Neural progenitor cell (in vitro differentiated cells): Measurements from ENCODE around the gene CLEC1A. TPM values are rescaled to one million over a fixed set of nuclear protein-coding genes. Genes with fewer than 3 reads are reported as not detected.

Experiments
- DNase-seq: peaks from one replicate; pipeline ENCODE4 v3.0.0-alpha.2; 2016; ENCODE audit warnings: low spot score
- H2AFZ ChIP-seq: fragments of 200-600 bp; sonication (generic); replicated peaks from 2 replicates; pipeline ENCODE4 v1.6.1; 2016; ENCODE audit warnings: antibody characterized with exemption
- H3F3A ChIP-seq: fragments of 200-600 bp; sonication (generic); 2 replicates; pipeline ENCODE4 v1.6.1; 2016; ENCODE audit warnings: antibody characterized with exemption, low read depth
- H3K27ac ChIP-seq: fragments of 200-600 bp; sonication (generic); 2 replicates; pipeline ENCODE4 v1.5.1; 2016; ENCODE audit warnings: mild to moderate bottlenecking
- H3K27me3 ChIP-seq: fragments of 200-600 bp; sonication (generic); 2 replicates; pipeline ENCODE4 v1.6.1; 2016; ENCODE audit warnings: mild to moderate bottlenecking, moderate library complexity
- H3K36me3 ChIP-seq: fragments of 200-600 bp; sonication (generic); 2 replicates; pipeline ENCODE4 v1.5.1; 2016
- H3K4me1 ChIP-seq: fragments of 200-600 bp; sonication (generic); 2 replicates; pipeline ENCODE4 v1.6.1; 2016; ENCODE audit warnings: mixed run types
- H3K4me2 ChIP-seq: fragments of 200-600 bp; sonication (generic); 2 replicates; pipeline ENCODE4 v1.6.1; 2016
- H3K4me3 ChIP-seq: fragments of 200-600 bp; sonication (generic); 2 replicates; pipeline ENCODE4 v1.5.1; 2016
- H3K79me2 ChIP-seq: fragments of 200-600 bp; sonication (generic); 2 replicates; pipeline ENCODE4 v1.6.1; 2016; ENCODE audit warnings: low read depth
- H3K9ac ChIP-seq: fragments of 200-600 bp; sonication (generic); 2 replicates; pipeline ENCODE4 v1.6.1; 2016
- H3K9me3 ChIP-seq: fragments of 200-600 bp; sonication (generic); 2 replicates; pipeline ENCODE4 v1.5.1; 2016; ENCODE audit warnings: low read depth
- H4K20me1 ChIP-seq: fragments of 200-600 bp; sonication (generic); 2 replicates; pipeline ENCODE4 v1.6.1; 2016; ENCODE audit warnings: low read depth
- H3K27ac Mint-ChIP-seq: 3 replicates; pipeline ENCODE4 v1.8.0; 2021; ENCODE audit warnings: mixed read lengths
- H3K27me3 Mint-ChIP-seq: 2 replicates; pipeline ENCODE4 v1.8.0; 2022; ENCODE audit warnings: low read depth, mild to moderate bottlenecking, inconsistent platforms, moderate library complexity, mixed read lengths; ENCODE audit not compliant: insufficient read depth
- H3K36me3 Mint-ChIP-seq: 3 replicates; pipeline ENCODE4 v1.8.0; 2021; ENCODE audit warnings: mixed read lengths
- H3K4me1 Mint-ChIP-seq: 3 replicates; pipeline ENCODE4 v1.8.0; 2021; ENCODE audit warnings: mixed read lengths
- H3K4me3 Mint-ChIP-seq: 3 replicates; pipeline ENCODE4 v1.8.0; 2021; ENCODE audit warnings: mild to moderate bottlenecking, moderate library complexity, mixed read lengths
- H3K9me3 Mint-ChIP-seq: 3 replicates; pipeline ENCODE4 v1.8.0; 2020; ENCODE audit warnings: mixed read lengths
- EZH2 ChIP-seq: fragments of 200-600 bp; sonication (generic); IDR thresholded peaks from 2 replicates; pipeline ENCODE4 v1.6.1; 2017; ENCODE audit warnings: antibody characterized with exemption, mild to moderate bottlenecking, moderate library complexity
- EZH2phosphoT487 ChIP-seq: fragments of 200-600 bp; sonication (generic); IDR thresholded peaks from 2 replicates; pipeline ENCODE4 v1.6.1; 2017; ENCODE audit warnings: antibody characterized with exemption
- total RNA-seq: library from RNA; depleted of rRNA; stranded (reverse); fragments of >200 nt; gene quantifications from 2 replicates; pipeline ENCODE4 v1.2.3, GENCODE V29; 2015; ENCODE audit warnings: low replicate concordance
- TF ChIP-seq, protein P1 (sequence below): fragments of 200-600 bp; sonication (generic); IDR thresholded peaks from 2 replicates; pipeline ENCODE4 v1.5.1; 2017; ENCODE audit warnings: antibody characterized with exemption, mild to moderate bottlenecking

The CLEC1A gene
- total RNA-seq, 1 donor from 2014 or later = not detected

GRCh38 chr12:10113920-10114319, 15.1 kb upstream of the CLEC1A start:
- Histone ChIP-seq H3K9me3 (no peaks in the 10 kb centered on the region), H3K79me2 (no peaks in the 10 kb centered on the region), H3K4me1 (no peaks in the 10 kb centered on the region), H3K4me3 (no peak overlapping the region), H3K4me2 (no peak overlapping the region), H3K27ac (no peak overlapping the region), H4K20me1 (no peaks in the 10 kb centered on the region), H3F3A (no peaks in the 10 kb centered on the region), H3K27me3 (no peaks in the 10 kb centered on the region), H3K9ac (no peak overlapping the region), H3K36me3 (no peaks in the 10 kb centered on the region), H2AFZ (no peak overlapping the region)
- no peak overlapping the region for H3K27ac Mint-ChIP-seq
- H3K4me3 Mint-ChIP-seq = no peak overlapping the region
- TF ChIP-seq EZH2 (no peak), EZH2phosphoT487 (no peak)
- TF ChIP-seq, protein P1, sequence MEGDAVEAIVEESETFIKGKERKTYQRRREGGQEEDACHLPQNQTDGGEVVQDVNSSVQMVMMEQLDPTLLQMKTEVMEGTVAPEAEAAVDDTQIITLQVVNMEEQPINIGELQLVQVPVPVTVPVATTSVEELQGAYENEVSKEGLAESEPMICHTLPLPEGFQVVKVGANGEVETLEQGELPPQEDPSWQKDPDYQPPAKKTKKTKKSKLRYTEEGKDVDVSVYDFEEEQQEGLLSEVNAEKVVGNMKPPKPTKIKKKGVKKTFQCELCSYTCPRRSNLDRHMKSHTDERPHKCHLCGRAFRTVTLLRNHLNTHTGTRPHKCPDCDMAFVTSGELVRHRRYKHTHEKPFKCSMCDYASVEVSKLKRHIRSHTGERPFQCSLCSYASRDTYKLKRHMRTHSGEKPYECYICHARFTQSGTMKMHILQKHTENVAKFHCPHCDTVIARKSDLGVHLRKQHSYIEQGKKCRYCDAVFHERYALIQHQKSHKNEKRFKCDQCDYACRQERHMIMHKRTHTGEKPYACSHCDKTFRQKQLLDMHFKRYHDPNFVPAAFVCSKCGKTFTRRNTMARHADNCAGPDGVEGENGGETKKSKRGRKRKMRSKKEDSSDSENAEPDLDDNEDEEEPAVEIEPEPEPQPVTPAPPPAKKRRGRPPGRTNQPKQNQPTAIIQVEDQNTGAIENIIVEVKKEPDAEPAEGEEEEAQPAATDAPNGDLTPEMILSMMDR = no peak
- H3K9me3 Mint-ChIP-seq = peaks cover 6% of the 10 kb centered on the region
- H3K36me3 Mint-ChIP-seq = no peaks in the 10 kb centered on the region
- no peaks in the 10 kb centered on the region for H3K4me1 Mint-ChIP-seq
- peaks cover 2% of the 10 kb centered on the region for H3K27me3 Mint-ChIP-seq
- no peak for DNase-seq

DNA sequence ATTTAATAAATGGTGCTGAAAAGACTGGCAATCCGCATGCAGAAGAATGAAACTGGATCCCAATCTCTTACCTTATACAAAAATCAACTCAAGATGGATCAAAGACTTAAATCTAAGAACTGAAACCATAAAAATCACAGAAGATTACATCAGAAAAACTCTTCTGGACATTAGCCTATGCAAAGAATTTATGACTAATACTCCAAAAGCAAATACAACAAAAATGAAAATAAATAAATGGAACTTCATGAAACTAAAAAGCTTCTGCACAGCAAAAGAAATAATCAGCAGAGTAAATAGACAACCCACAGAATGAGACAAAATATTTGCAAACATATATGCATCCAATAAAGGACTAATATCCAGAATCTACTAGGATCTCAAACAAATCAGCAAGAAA, 14.3 kb upstream of the CLEC1A start:
- Mint-ChIP-seq H3K9me3 (peaks cover 6% of the 10 kb centered on the region), H3K36me3 (no peaks in the 10 kb centered on the region), H3K4me3 (no peak overlapping the region), H3K27ac (no peak overlapping the region), H3K4me1 (no peaks in the 10 kb centered on the region), H3K27me3 (peaks cover 2% of the 10 kb centered on the region)
- no peak for DNase-seq
- Histone ChIP-seq H4K20me1 (no peaks in the 10 kb centered on the region), H3K9ac (no peak overlapping the region), H3K4me3 (no peak overlapping the region), H3K36me3 (no peaks in the 10 kb centered on the region), H3K4me2 (no peak overlapping the region), H2AFZ (no peak overlapping the region), H3K27ac (no peak overlapping the region), H3K4me1 (no peaks in the 10 kb centered on the region), H3K9me3 (no peaks in the 10 kb centered on the region), H3K27me3 (no peaks in the 10 kb centered on the region), H3F3A (no peaks in the 10 kb centered on the region), H3K79me2 (no peaks in the 10 kb centered on the region)
- no peak for TF ChIP-seq EZH2
- TF ChIP-seq, protein P1 = no peak
- TF ChIP-seq EZH2phosphoT487 = no peak

GRCh38 chr12:10111451-10111850, 12.7 kb upstream of the CLEC1A start:
- no peaks in the 10 kb centered on the region for H3K79me2 ChIP-seq
- H3K9ac ChIP-seq = no peak overlapping the region
- H3K36me3 Mint-ChIP-seq = no peaks in the 10 kb centered on the region
- H4K20me1 ChIP-seq = no peaks in the 10 kb centered on the region
- no peaks in the 10 kb centered on the region for H3F3A ChIP-seq
- H3K9me3 ChIP-seq = no peaks in the 10 kb centered on the region
- no peaks in the 10 kb centered on the region for H3K36me3 ChIP-seq
- H3K9me3 Mint-ChIP-seq = peaks cover 6% of the 10 kb centered on the region
- no peak overlapping the region for H3K4me2 ChIP-seq
- H3K4me3 Mint-ChIP-seq = no peak overlapping the region
- H2AFZ ChIP-seq = no peak overlapping the region
- no peaks in the 10 kb centered on the region for H3K4me1 ChIP-seq
- DNase-seq = no peak
- H3K4me1 Mint-ChIP-seq = no peaks in the 10 kb centered on the region
- no peak overlapping the region for H3K27ac Mint-ChIP-seq
- TF ChIP-seq, protein P1 = no peak
- peaks cover 4% of the 10 kb centered on the region for H3K27me3 Mint-ChIP-seq
- H3K27ac ChIP-seq = no peak overlapping the region
- H3K4me3 ChIP-seq = no peak overlapping the region
- H3K27me3 ChIP-seq = no peaks in the 10 kb centered on the region
